OCI-LY3 (cell line): ENCODE results near the gene SYNDIG1.

Experiments
- H2AFZ ChIP-seq: fragments of 200-600, 300-600 bp; shearing (Covaris generic); 2 replicates; pipeline ENCODE4 v1.6.0; 2014; ENCODE audit warnings: antibody characterized with exemption, low read depth, low read length
- H3K27ac ChIP-seq: fragments of 200-600, 300-600 bp; sonication (generic); 2 replicates; pipeline ENCODE4 v1.5.1; 2014; ENCODE audit warnings: mild to moderate bottlenecking, low read length, moderate library complexity, mixed read lengths
- H3K27me3 ChIP-seq: fragments of 200-600, 300-600 bp; sonication (generic); 2 replicates; pipeline ENCODE4 v1.6.1; 2014; ENCODE audit warnings: low read depth, low read length, mixed read lengths
- H3K36me3 ChIP-seq: fragments of 200-600, 300-600 bp; sonication (generic); replicated peaks from 2 replicates; pipeline ENCODE3; 2014; ENCODE audit warnings: low read depth, low read length, mixed read lengths
- H3K4me1 ChIP-seq: fragments of 300-600, 200-600 bp; sonication (generic); 2 replicates; pipeline ENCODE4 v1.6.1; 2014; ENCODE audit warnings: low read length, mixed read lengths
- H3K4me2 ChIP-seq: fragments of 200-600, 300-600 bp; sonication (generic); 2 replicates; pipeline ENCODE4 v1.6.1; 2014; ENCODE audit warnings: low read length, mixed read lengths
- H3K4me3 ChIP-seq: fragments of 300-600, 200-600 bp; sonication (generic); 2 replicates; pipeline ENCODE4 v1.5.1; 2014; ENCODE audit warnings: antibody characterized with exemption, mild to moderate bottlenecking, low read length, moderate library complexity
- H3K79me2 ChIP-seq: fragments of 300-600, 200-600 bp; shearing (Covaris generic); 2 replicates; pipeline ENCODE4 v1.6.1; 2014; ENCODE audit warnings: mild to moderate bottlenecking, low read length, mixed read lengths
- H3K9ac ChIP-seq: fragments of 300-600, 200-600 bp; shearing (Covaris generic); 2 replicates; pipeline ENCODE4 v1.6.0; 2014; ENCODE audit warnings: mild to moderate bottlenecking, low read length, moderate library complexity
- H3K9me3 ChIP-seq: fragments of 200-600, 300-600 bp; shearing (Covaris generic); 2 replicates; pipeline ENCODE4 v1.6.1; 2014; ENCODE audit warnings: low read length, mixed read lengths; ENCODE audit not compliant: insufficient read depth
- H4K20me1 ChIP-seq: fragments of 200-600, 300-600 bp; sonication (generic); 2 replicates; pipeline ENCODE4 v1.6.1; 2016; ENCODE audit warnings: low read length, mixed read lengths; ENCODE audit not compliant: insufficient read depth
- CTCF ChIP-seq: fragments of 200-600, 300-600 bp; sonication (generic); IDR thresholded peaks from 2 replicates; pipeline ENCODE4 v1.5.1; 2014; ENCODE audit warnings: antibody characterized with exemption, low read length, low read depth
- EZH2phosphoT487 ChIP-seq: fragments of 200-600 bp; shearing (Covaris generic); IDR thresholded peaks from 2 replicates; pipeline ENCODE4 v1.6.1; 2018; ENCODE audit warnings: antibody characterized with exemption, mixed run types, low read depth

Gene SYNDIG1

GRCh38 chr20:24537210-24537609, 67.8 kb downstream of the SYNDIG1 start:
- Histone ChIP-seq H2AFZ (no peak overlapping the region), H3K4me1 (peaks cover 17% of the 10 kb centered on the region), H3K4me2 (no peak overlapping the region), H3K27ac (no peak overlapping the region), H3K9me3 (no peaks in the 10 kb centered on the region; the same call in 1 of the 2 replicates), H3K36me3 (peaks cover 5% of the 10 kb centered on the region), H3K27me3 (peaks cover 15% of the 10 kb centered on the region; the same call in 1 of the 2 replicates), H3K9ac (no peak overlapping the region), H3K79me2 (no peaks in the 10 kb centered on the region), H3K4me3 (no peak overlapping the region), H4K20me1 (no peaks in the 10 kb centered on the region)
- TF ChIP-seq EZH2phosphoT487 (no peak), CTCF (no peak)

- peaks cover 13% of the 10 kb centered on the region; the same call in 1 of the 2 replicates for H3K27me3 ChIP-seq
- no peak for TF ChIP-seq CTCF
- TF ChIP-seq EZH2phosphoT487 = no peak
- no peak overlapping the region for H3K4me2 ChIP-seq
- H4K20me1 ChIP-seq = no peaks in the 10 kb centered on the region
- peaks cover 17% of the 10 kb centered on the region for H3K4me1 ChIP-seq
- H3K4me3 ChIP-seq = no peak overlapping the region
- H2AFZ ChIP-seq = no peak overlapping the region
- no peaks in the 10 kb centered on the region for H3K79me2 ChIP-seq
- no peaks in the 10 kb centered on the region; the same call in none of the 2 replicates for H3K9me3 ChIP-seq
- H3K27ac ChIP-seq = no peak overlapping the region
- H3K9ac ChIP-seq = no peak overlapping the region
- H3K36me3 ChIP-seq = peaks cover 8% of the 10 kb centered on the region
Measured at GRCh38 chr20:24542721-24543120, 73.3 kb downstream of the SYNDIG1 start.

- no peaks in the 10 kb centered on the region; the same call in none of the 2 replicates for H3K9me3 ChIP-seq
- no peak for TF ChIP-seq CTCF
- no peak for TF ChIP-seq EZH2phosphoT487
- H4K20me1 ChIP-seq = no peaks in the 10 kb centered on the region
- H3K27me3 ChIP-seq = peaks cover 10% of the 10 kb centered on the region; the same call in 1 of the 2 replicates
- no peak overlapping the region for H3K4me3 ChIP-seq
- H3K79me2 ChIP-seq = no peaks in the 10 kb centered on the region
- H3K4me1 ChIP-seq = peaks cover 17% of the 10 kb centered on the region
- H3K27ac ChIP-seq = no peak overlapping the region
- H3K36me3 ChIP-seq = peaks cover 8% of the 10 kb centered on the region
- no peak overlapping the region for H3K4me2 ChIP-seq
- no peak overlapping the region for H2AFZ ChIP-seq
- no peak overlapping the region for H3K9ac ChIP-seq
Measured at GRCh38 chr20:24543168-24543567, 73.7 kb downstream of the SYNDIG1 start.

- Histone ChIP-seq H3K9me3 (no peaks in the 10 kb centered on the region; the same call in 1 of the 2 replicates), H3K79me2 (no peaks in the 10 kb centered on the region), H3K4me3 (no peak overlapping the region), H3K4me2 (no peak overlapping the region), H4K20me1 (no peaks in the 10 kb centered on the region), H3K27me3 (peaks cover 8% of the 10 kb centered on the region; the same call in 1 of the 2 replicates), H3K27ac (no peak overlapping the region), H3K4me1 (peaks cover 17% of the 10 kb centered on the region), H2AFZ (no peak overlapping the region), H3K36me3 (peaks cover 8% of the 10 kb centered on the region), H3K9ac (no peak overlapping the region)
- no peak for TF ChIP-seq EZH2phosphoT487
- no peak for TF ChIP-seq CTCF
Measured at GRCh38 chr20:24543741-24544140, 74.3 kb downstream of the SYNDIG1 start.
